K562 (cell line): ENCODE measurements around the gene RHO. TPM values are rescaled to one million over a fixed set of nuclear protein-coding genes. Genes with fewer than 3 reads are reported as not detected.
"Not testable (repeated sequence)": the region's sequence is repeated elsewhere in the genome, so short reads cannot be mapped to it uniquely, and the experiment has no call there.

Source experiments
- ATAC-seq: fragments of 200-7000 bp; cut with Tn5 transposase; 3 replicates; pipeline ENCODE4 v1.9.1; 2020; ENCODE audit warnings: moderate library complexity
- BruUV-seq: library from RNA; stranded (reverse); fragments of 400-500 nt; replicated peaks from 2 replicates; lab custom pipeline; 2021; lab: Mats Ljungman, UMichigan
- CTCF ChIA-PET: fragments of 300-600 bp; formaldehyde crosslinking; extraction: SDS; loops from one replicate; lab custom pipeline; 2021; ENCODE audit warnings: low intra/inter-chr PET ratio; lab: Yijun Ruan, JAX
- POLR2A ChIA-PET: fragments of 300-600, 350-650 bp; sonication (Branson Sonifier 250); formaldehyde crosslinking; extraction: SDS; loops from one replicate; lab custom pipeline; 2021; ENCODE audit warnings: antibody characterized with exemption, inconsistent platforms; lab: Yijun Ruan, JAX
- DNase-seq, 4 experiments: peaks; one replicate each; pipeline versions ENCODE4 v3.0.0 to v3.0.0-alpha.2; 2011 to 2018; ENCODE audit warnings: low spot score in 3 of 4, mixed read lengths in 3 of 4; ENCODE audit errors: extremely low read depth in 1 of 4
- FAIRE-seq: peaks from 2 replicates; lab custom pipeline; 2011; peaks lifted over from hg19 to GRCh38; lab: Jason Lieb, UNC
- H2AFZ ChIP-seq: 2 replicates; pipeline ENCODE4 v1.6.0; 2011; ENCODE audit warnings: low read depth, low read length, control low read depth, inconsistent platforms
- H3K27ac ChIP-seq: fragments of 200-600 bp; 3 replicates; pipeline ENCODE4 v1.8.0; 2011; ENCODE audit warnings: low read depth, mild to moderate bottlenecking, control low read depth, inconsistent platforms, low read length, moderate library complexity, mixed read lengths; ENCODE audit errors: extremely low read depth
- H3K27me3 ChIP-seq, 2 experiments: fragments of 300-600 bp in 1 of 2; 2 replicates in 1 of 2; 3 replicates in 1 of 2; pipeline versions ENCODE4 v1.6.0 to v1.8.0; 2011; ENCODE audit warnings: inconsistent platforms in 2 of 2, low read length in 2 of 2, mild to moderate bottlenecking in 1 of 2, mixed read lengths in 1 of 2, moderate library complexity in 1 of 2; ENCODE audit not compliant: control insufficient read depth in 2 of 2, insufficient read depth in 2 of 2
- H3K36me3 ChIP-seq: fragments of 300-600 bp; 3 replicates; pipeline ENCODE4 v1.8.0; 2011; ENCODE audit warnings: mild to moderate bottlenecking, low read length, inconsistent platforms; ENCODE audit not compliant: control insufficient read depth, insufficient read depth
- H3K4me1 ChIP-seq, 2 experiments: fragments of 200-600 bp in 1 of 2; replicated peaks in 1 of 2; 2 replicates in 1 of 2; 3 replicates in 1 of 2; pipeline versions ENCODE4 v1.5.1 to v1.8.0; 2011; ENCODE audit warnings: inconsistent platforms in 2 of 2, low read length in 2 of 2, mild to moderate bottlenecking in 1 of 2, mixed read lengths in 1 of 2, moderate library complexity in 1 of 2; ENCODE audit not compliant: control insufficient read depth in 2 of 2, insufficient read depth in 2 of 2
- H3K4me2 ChIP-seq: 2 replicates; pipeline ENCODE4 v1.6.1; 2011; ENCODE audit warnings: low read length, control low read depth, inconsistent platforms, mixed read lengths; ENCODE audit not compliant: insufficient read depth
- H3K4me3 ChIP-seq: fragments of 200-600 bp; sonication (generic), shearing (Covaris generic); 2 replicates; pipeline ENCODE4 v1.5.1; 2016; ENCODE audit warnings: control low read depth, inconsistent platforms
- H3K79me2 ChIP-seq: fragments of 200-600 bp; 3 replicates; pipeline ENCODE4 v1.8.0; 2011; ENCODE audit warnings: low read length, inconsistent platforms; ENCODE audit not compliant: control insufficient read depth, insufficient read depth
- H3K9ac ChIP-seq, 2 experiments: 2 replicates each; pipeline versions ENCODE4 v1.6.0 to v1.6.1; 2011; ENCODE audit warnings: low read depth in 2 of 2, low read length in 2 of 2, control low read depth in 1 of 2, inconsistent platforms in 1 of 2, mild to moderate bottlenecking in 1 of 2, mixed read lengths in 1 of 2; ENCODE audit not compliant: insufficient read depth in 1 of 2
- H3K9me1 ChIP-seq: one replicate; pipeline ENCODE4 v1.6.0; 2011; ENCODE audit warnings: inconsistent platforms, mild to moderate bottlenecking, low read length, moderate library complexity; ENCODE audit not compliant: control insufficient read depth, insufficient read depth
- H3K9me3 ChIP-seq: replicated peaks from 2 replicates; pipeline ENCODE4 v1.5.1; 2011; ENCODE audit warnings: low read depth, low read length, inconsistent platforms; ENCODE audit not compliant: control insufficient read depth, insufficient read depth
- H4K20me1 ChIP-seq: replicated peaks from 2 replicates; pipeline ENCODE4 v1.6.1; 2011; ENCODE audit warnings: low read length, inconsistent platforms, mixed read lengths; ENCODE audit not compliant: control insufficient read depth, insufficient read depth
- ADNP ChIP-seq: fragments of 200-800 bp; sonication (Bioruptor generic); IDR thresholded peaks from 2 replicates; pipeline ENCODE4 v1.6.1; 2016; ENCODE audit warnings: missing genetic modification characterization, missing compliant biosample characterization
- KAT2B ChIP-seq: IDR thresholded peaks from one replicate; pipeline ENCODE4 v1.6.1; 2012; ENCODE audit warnings: low read depth, mild to moderate bottlenecking, control low read depth, inconsistent platforms, low read length, moderate library complexity
- NFXL1 ChIP-seq: fragments of 450-650 bp; formaldehyde crosslinking; IDR thresholded peaks from 2 replicates; pipeline ENCODE4 v1.4.0; 2021; ENCODE audit warnings: mild to moderate bottlenecking
- RFX1 ChIP-seq: fragments of 450-650 bp; IDR thresholded peaks from 2 replicates; pipeline ENCODE4 v1.6.1; 2016; ENCODE audit warnings: mild to moderate bottlenecking, moderate library complexity
- ZNF408 ChIP-seq: fragments of 250-450 bp; sonication (Bioruptor Pico); IDR thresholded peaks from 2 replicates; pipeline ENCODE4 v1.4.0; 2020; ENCODE audit warnings: low read depth, mild to moderate bottlenecking, moderate library complexity
- ZNF431 ChIP-seq: sonication (generic); formaldehyde crosslinking; IDR thresholded peaks from 2 replicates; pipeline ENCODE4 v1.8.0; 2022; ENCODE audit warnings: mild to moderate bottlenecking, missing genetic modification reagents
- WGBS: fragments of 100-300 bp; shearing (Covaris generic); methylation state at CpG from one replicate; pipeline ENCODE4 v1.1.6; 2016; ENCODE audit warnings: low coverage, mixed read lengths; ENCODE audit not compliant: insufficient coverage; ENCODE audit errors: missing lambda C conversion rate; 5-methylcytosine and 5-hydroxymethylcytosine counted together
- in situ Hi-C: fragments of 300-500 bp; cut with MboI; formaldehyde crosslinking; loops from 4 replicates; pipeline ENCODE4 v1.15.0; 2018; ENCODE audit warnings: inconsistent platforms, mixed read lengths
- intact Hi-C: fragments of 100-400 bp; cut with micrococcal nuclease; formaldehyde crosslinking; loops from 2 replicates; pipeline ENCODE4 v1.14.2; 2022
- polyA plus RNA-seq, 8 experiments: library from polyadenylated mRNA; depleted of rRNA in 4 of 8; stranded (reverse) in 5 of 8; unstranded in 3 of 8; fragments of >200 nt; fragmentation: Nextera tagmentation in 2 of 8; fragmentation: Illumina TruSeq in 1 of 8; extraction: Ambion mirVana in 2 of 8; extraction: Trizol in 1 of 8; gene quantifications; 2 replicates each; pipeline versions ENCODE4 v1.2.1 to v1.2.3, GENCODE V29; 2011 to 2014; ENCODE audit warnings: inconsistent platforms in 1 of 8, missing spikeins in 1 of 8
- total RNA-seq, 7 experiments: library from RNA; depleted of rRNA in 6 of 7; stranded (reverse); fragments of >200 nt in 6 of 7; fragmentation: Illumina TruSeq in 2 of 7; extraction: Trizol in 2 of 7; gene quantifications; 2 replicates each; pipeline versions ENCODE4 v1.2.1 to v1.2.3, GENCODE V29; 2011 to 2021; ENCODE audit warnings: low replicate concordance in 1 of 7
- TF ChIP-seq, protein P1 (sequence below): sonication (generic); formaldehyde crosslinking; IDR thresholded peaks from 2 replicates; pipeline ENCODE4 v1.8.0; 2023; ENCODE audit warnings: mild to moderate bottlenecking, missing genetic modification reagents
- TF ChIP-seq, protein P2 (sequence below): fragments of 250-450 bp; sonication (Bioruptor Pico); IDR thresholded peaks from 2 replicates; pipeline ENCODE4 v1.8.0; 2022; ENCODE audit warnings: inconsistent platforms

The RHO gene
- total and polyA plus RNA-seq, 9 of the 15 experiments (the other 6 are each of a cell fraction or from before 2014, with no cell fraction given), result not detected

GRCh38 chr3:129483870-129484269, 44.6 kb upstream of the RHO start:
- intact Hi-C loops, result loop anchor here (5.0 kb wide), 1 partner anchor 42 kb away; the partner anchor contains the start of gene IFT122
- Histone ChIP-seq H3K4me3 (no peak overlapping the region), H3K4me1 (peaks cover 14 to 21% of the 10 kb centered on the region in 2 experiments; a peak in 4 of 5 replicates), H3K9me3 (no peaks in the 10 kb centered on the region), H3K9ac (peak overlapping the region in 1 of 2 experiments; percentile 35; a peak in 1 of 4 replicates), H4K20me1 (no peaks in the 10 kb centered on the region), H3K27me3 (no peaks in the 10 kb centered on the region), H3K4me2 (no peak overlapping the region), H3K27ac (no peak overlapping the region), H3K9me1 (no peaks in the 10 kb centered on the region), H3K36me3 (peaks cover 16% of the 10 kb centered on the region; the same call in 2 of the 3 replicates), H3K79me2 (no peaks in the 10 kb centered on the region), H2AFZ (no peak overlapping the region)
- FAIRE-seq (no peak), ATAC-seq (no peak), DNase-seq (no peak)
- ChIA-PET CTCF (no interaction called here), POLR2A (interaction anchor here (0.6 kb wide), 1 partner anchor 147 kb away, joined by 3 read pairs; no protein-coding TSS in a partner anchor)
- no peak for TF ChIP-seq ZNF431 (CRISPR knock-in tag)
- TF ChIP-seq ZNF408 (CRISPR knock-in tag), result no peak
- TF ChIP-seq, protein P1, sequence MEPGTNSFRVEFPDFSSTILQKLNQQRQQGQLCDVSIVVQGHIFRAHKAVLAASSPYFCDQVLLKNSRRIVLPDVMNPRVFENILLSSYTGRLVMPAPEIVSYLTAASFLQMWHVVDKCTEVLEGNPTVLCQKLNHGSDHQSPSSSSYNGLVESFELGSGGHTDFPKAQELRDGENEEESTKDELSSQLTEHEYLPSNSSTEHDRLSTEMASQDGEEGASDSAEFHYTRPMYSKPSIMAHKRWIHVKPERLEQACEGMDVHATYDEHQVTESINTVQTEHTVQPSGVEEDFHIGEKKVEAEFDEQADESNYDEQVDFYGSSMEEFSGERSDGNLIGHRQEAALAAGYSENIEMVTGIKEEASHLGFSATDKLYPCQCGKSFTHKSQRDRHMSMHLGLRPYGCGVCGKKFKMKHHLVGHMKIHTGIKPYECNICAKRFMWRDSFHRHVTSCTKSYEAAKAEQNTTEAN (CRISPR knock-in tag), result no peak
- TF ChIP-seq NFXL1 (CRISPR knock-in tag), result no peak
- TF ChIP-seq, protein P2, sequence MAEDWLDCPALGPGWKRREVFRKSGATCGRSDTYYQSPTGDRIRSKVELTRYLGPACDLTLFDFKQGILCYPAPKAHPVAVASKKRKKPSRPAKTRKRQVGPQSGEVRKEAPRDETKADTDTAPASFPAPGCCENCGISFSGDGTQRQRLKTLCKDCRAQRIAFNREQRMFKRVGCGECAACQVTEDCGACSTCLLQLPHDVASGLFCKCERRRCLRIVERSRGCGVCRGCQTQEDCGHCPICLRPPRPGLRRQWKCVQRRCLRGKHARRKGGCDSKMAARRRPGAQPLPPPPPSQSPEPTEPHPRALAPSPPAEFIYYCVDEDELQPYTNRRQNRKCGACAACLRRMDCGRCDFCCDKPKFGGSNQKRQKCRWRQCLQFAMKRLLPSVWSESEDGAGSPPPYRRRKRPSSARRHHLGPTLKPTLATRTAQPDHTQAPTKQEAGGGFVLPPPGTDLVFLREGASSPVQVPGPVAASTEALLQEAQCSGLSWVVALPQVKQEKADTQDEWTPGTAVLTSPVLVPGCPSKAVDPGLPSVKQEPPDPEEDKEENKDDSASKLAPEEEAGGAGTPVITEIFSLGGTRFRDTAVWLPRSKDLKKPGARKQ (CRISPR knock-in tag), result no peak
- TF ChIP-seq ADNP (tag), result no peak
- TF ChIP-seq RFX1, result no peak
- TF ChIP-seq KAT2B, result no peak
- in situ Hi-C loops, result loop anchor here (5.0 kb wide), 2 partner anchors 348 to 617 kb away; no protein-coding TSS in a partner anchor
- BruUV-seq, result no TSS peak
- 76% methylated on average over 5 of the region's 8 CpGs for WGBS

- H3K9ac ChIP-seq, BruUV-seq, H3K27me3 ChIP-seq, H3K27ac ChIP-seq, FAIRE-seq, intact Hi-C loops, H3K79me2 ChIP-seq, H3K4me3 ChIP-seq, H3K4me2 ChIP-seq, POLR2A ChIA-PET, H4K20me1 ChIP-seq, in situ Hi-C loops, CTCF ChIA-PET, H3K9me3 ChIP-seq, H2AFZ ChIP-seq, ATAC-seq, DNase-seq, H3K9me1 ChIP-seq: not testable (repeated sequence)
- 78% methylated on average over 5 of the region's 6 CpGs for WGBS
- Histone ChIP-seq H3K4me1 (peaks cover 12 to 21% of the 10 kb centered on the region in 2 experiments; a peak in 4 of 5 replicates), H3K36me3 (peaks cover 12% of the 10 kb centered on the region; the same call in 2 of the 3 replicates)
Measured at GRCh38 chr3:129485146-129485545, 43.3 kb upstream of the RHO start.
